HG02970 (cell line): ENCODE measurements around the gene SND1.
A peak's percentile ranks its signal among the peaks of the same experiment; 100 is the strongest.

Experiments
- ATAC-seq: cut with Tn5 transposase; IDR thresholded peaks from one replicate; pipeline ENCODE4 v1.9.1; 2021; ENCODE audit warnings: mild to moderate bottlenecking, moderate library complexity, moderate number of reproducible peaks; ENCODE audit not compliant: unreplicated experiment, low FRiP score

Gene SND1

GRCh38 chr7:127976056-127976737, 324.2 kb downstream of the SND1 start:
- no peak for ATAC-seq

- ATAC-seq: no peak
Observed at GRCh38 chr7:127976738-127977120, 324.7 kb downstream of the SND1 start.

GRCh38 chr7:127978421-127978820, 326.4 kb downstream of the SND1 start:
- no peak for ATAC-seq

- ATAC-seq: no peak
Observed at GRCh38 chr7:127979113-127979727, 327.2 kb downstream of the SND1 start.

GRCh38 chr7:127979728-127980126, 327.7 kb downstream of the SND1 start:
- ATAC-seq: no peak

- no peak for ATAC-seq
Observed at GRCh38 chr7:127980901-127981300, 328.9 kb downstream of the SND1 start.

GRCh38 chr7:127981965-127982364, 330.0 kb downstream of the SND1 start:
- ATAC-seq: no peak

GRCh38 chr7:127983804-127984332, 331.9 kb downstream of the SND1 start:
- ATAC-seq: no peak

- ATAC-seq: no peak
Observed at GRCh38 chr7:127986581-127987521, 334.9 kb downstream of the SND1 start.

- ATAC-seq: no peak
Observed at GRCh38 chr7:127988751-127989150, 336.8 kb downstream of the SND1 start.

- ATAC-seq: no peak
Observed at GRCh38 chr7:127993317-127993716, 341.3 kb downstream of the SND1 start.

GRCh38 chr7:127993987-127994386, 342.0 kb downstream of the SND1 start:
- no peak for ATAC-seq

- no peak for ATAC-seq
Observed at GRCh38 chr7:127995156-127995880, 343.3 kb downstream of the SND1 start.

GRCh38 chr7:127995881-127996215, 343.9 kb downstream of the SND1 start:
- no peak for ATAC-seq

- ATAC-seq: no peak
Observed at GRCh38 chr7:127996253-127997071, 344.5 kb downstream of the SND1 start.

- no peak for ATAC-seq
Observed at GRCh38 chr7:127997226-127997922, 345.4 kb downstream of the SND1 start.

- no peak for ATAC-seq
Observed at GRCh38 chr7:127998671-127999070, 346.7 kb downstream of the SND1 start.

GRCh38 chr7:128000048-128000447, 348.1 kb downstream of the SND1 start:
- no peak for ATAC-seq

- peak; percentile 59 for ATAC-seq
Observed at GRCh38 chr7:128000854-128001265, 348.9 kb downstream of the SND1 start.
